Measurements from ENCODE around the gene PRKN.

Gene PRKN

DNA sequence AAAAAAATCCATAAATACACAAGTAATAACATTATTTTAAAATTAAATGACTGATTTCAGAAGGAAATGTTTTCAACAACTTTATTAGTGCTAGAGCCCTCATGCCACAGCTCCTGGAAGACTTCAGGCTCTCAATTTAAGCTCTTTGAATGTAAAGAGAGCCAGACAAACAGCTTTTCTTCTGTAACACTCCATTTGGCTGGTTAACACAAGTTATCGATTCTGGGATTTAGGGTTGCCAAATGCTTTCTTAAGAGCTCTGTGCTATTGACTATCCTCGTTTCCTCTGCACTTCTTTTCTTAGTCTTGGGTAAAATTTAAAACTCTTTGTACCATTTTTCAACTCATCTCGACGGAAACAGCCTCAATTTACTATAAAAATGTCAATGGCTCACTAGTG is 402.5 kb downstream of the PRKN start:
- Histone ChIP-seq H4K20me1 (ENCODE audit: insufficient read depth, low read length) (no peaks in the 10 kb centered on the region), H2AFZ (ENCODE audit: low read depth, low read length) (no peak overlapping the region), H3K9me3 (ENCODE audit: insufficient read depth, low read length) (no peaks in the 10 kb centered on the region)

DNA sequence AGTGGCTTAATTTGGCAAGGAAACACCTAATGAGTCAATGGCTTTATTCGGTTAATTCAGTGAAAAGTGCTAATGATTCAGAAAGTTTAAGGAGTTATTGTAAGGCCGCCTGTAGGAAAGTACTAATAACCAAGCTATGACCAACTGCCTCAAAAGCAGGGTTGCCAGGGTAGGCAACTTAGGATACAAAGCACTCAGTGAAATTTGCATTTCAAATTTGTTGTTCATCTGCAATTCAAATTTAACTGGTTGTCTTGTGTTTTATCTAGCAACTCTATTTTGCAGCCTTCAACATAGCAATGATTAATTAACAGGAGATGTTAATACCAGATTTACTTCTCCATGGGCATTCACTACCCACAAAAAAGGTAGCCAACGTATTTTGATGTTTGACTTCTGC is 412.3 kb downstream of the PRKN start:
- Histone ChIP-seq H3K9ac (ENCODE audit: low read length) (no peak overlapping the region), H4K20me1 (ENCODE audit: insufficient read depth, low read length) (no peaks in the 10 kb centered on the region), H3K36me3 (replicated peaks; ENCODE audit: low read depth, low read length) (no peaks in the 10 kb centered on the region), H3K79me2 (ENCODE audit: low read length) (no peaks in the 10 kb centered on the region), H3K4me3 (ENCODE audit: low read length) (no peak overlapping the region), H3K9me3 (ENCODE audit: insufficient read depth, low read length) (no peaks in the 10 kb centered on the region), H3K4me1 (ENCODE audit: low read length) (no peaks in the 10 kb centered on the region), H3K27ac (ENCODE audit: low read length) (no peak overlapping the region), H2AFZ (ENCODE audit: low read depth, low read length) (no peak overlapping the region), H3K4me2 (ENCODE audit: low read length) (no peak overlapping the region), H3K27me3 (ENCODE audit: low read depth, low read length) (no peaks in the 10 kb centered on the region)
- no peak for TF ChIP-seq EZH2phosphoT487 (IDR thresholded peaks at IDR 0.05; ENCODE audit: low read depth)
- TF ChIP-seq, protein P1, sequence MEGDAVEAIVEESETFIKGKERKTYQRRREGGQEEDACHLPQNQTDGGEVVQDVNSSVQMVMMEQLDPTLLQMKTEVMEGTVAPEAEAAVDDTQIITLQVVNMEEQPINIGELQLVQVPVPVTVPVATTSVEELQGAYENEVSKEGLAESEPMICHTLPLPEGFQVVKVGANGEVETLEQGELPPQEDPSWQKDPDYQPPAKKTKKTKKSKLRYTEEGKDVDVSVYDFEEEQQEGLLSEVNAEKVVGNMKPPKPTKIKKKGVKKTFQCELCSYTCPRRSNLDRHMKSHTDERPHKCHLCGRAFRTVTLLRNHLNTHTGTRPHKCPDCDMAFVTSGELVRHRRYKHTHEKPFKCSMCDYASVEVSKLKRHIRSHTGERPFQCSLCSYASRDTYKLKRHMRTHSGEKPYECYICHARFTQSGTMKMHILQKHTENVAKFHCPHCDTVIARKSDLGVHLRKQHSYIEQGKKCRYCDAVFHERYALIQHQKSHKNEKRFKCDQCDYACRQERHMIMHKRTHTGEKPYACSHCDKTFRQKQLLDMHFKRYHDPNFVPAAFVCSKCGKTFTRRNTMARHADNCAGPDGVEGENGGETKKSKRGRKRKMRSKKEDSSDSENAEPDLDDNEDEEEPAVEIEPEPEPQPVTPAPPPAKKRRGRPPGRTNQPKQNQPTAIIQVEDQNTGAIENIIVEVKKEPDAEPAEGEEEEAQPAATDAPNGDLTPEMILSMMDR (IDR thresholded peaks at IDR 0.05; ENCODE audit: low read depth, low read length), result no peak

More for the DNA sequence above, 402.5 kb downstream of the PRKN start:
- H3K79me2 ChIP-seq (ENCODE audit: low read length), result no peaks in the 10 kb centered on the region
- H3K27me3 ChIP-seq (ENCODE audit: low read depth, low read length), result no peaks in the 10 kb centered on the region
- H3K9ac ChIP-seq (ENCODE audit: low read length), result no peak overlapping the region
- no peak overlapping the region for H3K4me3 ChIP-seq (ENCODE audit: low read length)
- H3K27ac ChIP-seq (ENCODE audit: low read length), result no peak overlapping the region
- TF ChIP-seq, protein P1 (IDR thresholded peaks at IDR 0.05; ENCODE audit: low read depth, low read length), result no peak
- TF ChIP-seq EZH2phosphoT487 (IDR thresholded peaks at IDR 0.05; ENCODE audit: low read depth), result no peak
- H3K36me3 ChIP-seq (replicated peaks; ENCODE audit: low read depth, low read length), result no peaks in the 10 kb centered on the region
- H3K4me1 ChIP-seq (ENCODE audit: low read length), result no peaks in the 10 kb centered on the region
- H3K4me2 ChIP-seq (ENCODE audit: low read length), result no peak overlapping the region

DNA sequence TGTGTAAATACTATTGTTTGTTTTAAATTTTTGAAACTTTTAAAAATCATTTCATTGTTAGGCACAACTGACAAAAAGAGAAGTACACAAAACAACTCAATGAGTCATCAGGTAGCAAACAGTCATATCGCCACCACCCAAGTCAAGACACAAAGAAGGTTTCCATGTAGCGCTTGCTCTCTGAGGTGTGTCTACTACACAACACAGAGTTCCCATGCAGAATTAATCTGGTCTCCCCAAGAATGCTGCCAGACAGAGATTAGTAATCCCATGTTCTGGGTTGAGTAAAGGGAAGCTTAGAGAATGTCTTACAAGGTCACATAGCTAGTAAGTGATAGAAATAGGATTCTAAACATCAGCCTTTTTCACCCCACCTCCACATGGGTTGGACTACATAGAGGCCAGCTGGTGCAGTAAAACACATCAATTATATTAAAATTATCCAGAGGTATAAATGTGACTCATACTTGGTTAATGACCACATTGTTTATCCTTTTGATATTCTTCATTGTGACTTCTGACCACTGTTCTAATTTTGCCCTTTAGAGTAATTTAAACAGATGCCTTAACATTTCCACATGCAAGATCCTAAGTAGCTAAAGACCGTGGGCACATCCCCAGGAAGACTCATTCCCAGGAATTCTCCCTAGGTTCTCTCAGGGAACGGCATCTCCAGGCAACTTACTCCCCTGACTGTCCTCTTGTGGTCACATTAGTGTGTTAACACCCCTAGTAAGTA is 413.5 kb downstream of the PRKN start:
- Histone ChIP-seq H3K9ac (ENCODE audit: low read length) (no peak overlapping the region), H3K4me3 (ENCODE audit: low read length) (no peak overlapping the region), H3K27ac (ENCODE audit: low read length) (no peak overlapping the region), H3K4me2 (ENCODE audit: low read length) (no peak overlapping the region), H3K27me3 (ENCODE audit: low read depth, low read length) (no peaks in the 10 kb centered on the region), H3K79me2 (ENCODE audit: low read length) (no peaks in the 10 kb centered on the region), H3K9me3 (ENCODE audit: insufficient read depth, low read length) (no peaks in the 10 kb centered on the region), H2AFZ (ENCODE audit: low read depth, low read length) (no peak overlapping the region), H3K4me1 (ENCODE audit: low read length) (no peaks in the 10 kb centered on the region), H3K36me3 (replicated peaks; ENCODE audit: low read depth, low read length) (no peaks in the 10 kb centered on the region), H4K20me1 (ENCODE audit: insufficient read depth, low read length) (no peaks in the 10 kb centered on the region)
- TF ChIP-seq, protein P1 (IDR thresholded peaks at IDR 0.05; ENCODE audit: low read depth, low read length), result no peak
- no peak for TF ChIP-seq EZH2phosphoT487 (IDR thresholded peaks at IDR 0.05; ENCODE audit: low read depth)

GRCh38 chr6:162307865-162308264 is 419.7 kb downstream of the PRKN start:
- TF ChIP-seq, protein P1 (IDR thresholded peaks at IDR 0.05; ENCODE audit: low read depth, low read length), result no peak
- TF ChIP-seq EZH2phosphoT487 (IDR thresholded peaks at IDR 0.05; ENCODE audit: low read depth), result no peak
- Histone ChIP-seq H4K20me1 (ENCODE audit: insufficient read depth, low read length) (no peaks in the 10 kb centered on the region), H2AFZ (ENCODE audit: low read depth, low read length) (no peak overlapping the region), H3K9ac (ENCODE audit: low read length) (no peak overlapping the region), H3K36me3 (replicated peaks; ENCODE audit: low read depth, low read length) (no peaks in the 10 kb centered on the region), H3K9me3 (ENCODE audit: insufficient read depth, low read length) (no peaks in the 10 kb centered on the region), H3K4me3 (ENCODE audit: low read length) (no peak overlapping the region), H3K4me1 (ENCODE audit: low read length) (no peaks in the 10 kb centered on the region), H3K27me3 (ENCODE audit: low read depth, low read length) (no peaks in the 10 kb centered on the region), H3K79me2 (ENCODE audit: low read length) (no peaks in the 10 kb centered on the region), H3K4me2 (ENCODE audit: low read length) (no peak overlapping the region), H3K27ac (ENCODE audit: low read length) (no peak overlapping the region)

Data from OCI-LY3 (cell line).